Stimulated activated CD8-positive, alpha-beta memory T cell treated with anti-CD3 and anti-CD28 coated beads, Interleukin-4, amount 100 ng/mL, for 48 hours (primary cell): ENCODE measurements around the gene ZNF385B.
A peak's percentile ranks its signal among the peaks of the same experiment; 100 is the strongest.

Experiments used
- DNase-seq: peaks from one replicate; pipeline ENCODE4 v3.0.0-alpha.2; 2020

ZNF385B gene

DNA sequence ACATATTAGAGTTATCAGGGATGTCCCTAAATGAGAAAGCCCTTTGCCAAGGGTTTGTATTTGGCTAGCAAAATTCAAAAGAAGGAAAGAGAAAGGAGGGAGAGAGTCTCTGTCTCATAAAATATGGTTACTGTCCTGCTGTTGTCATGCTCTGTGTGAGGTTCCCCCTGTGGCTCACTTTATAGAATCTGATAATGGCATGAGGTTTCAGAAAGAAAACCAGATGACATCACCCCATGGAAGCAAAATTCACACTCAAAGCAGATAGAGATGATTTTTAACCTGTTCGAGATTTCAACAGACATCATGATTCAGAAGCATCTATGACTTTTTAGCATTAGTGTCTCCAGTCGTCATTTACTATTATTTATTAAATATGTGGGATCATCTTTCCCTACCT, 431.8 kb downstream of the ZNF385B start:
- no peak for DNase-seq

DNA sequence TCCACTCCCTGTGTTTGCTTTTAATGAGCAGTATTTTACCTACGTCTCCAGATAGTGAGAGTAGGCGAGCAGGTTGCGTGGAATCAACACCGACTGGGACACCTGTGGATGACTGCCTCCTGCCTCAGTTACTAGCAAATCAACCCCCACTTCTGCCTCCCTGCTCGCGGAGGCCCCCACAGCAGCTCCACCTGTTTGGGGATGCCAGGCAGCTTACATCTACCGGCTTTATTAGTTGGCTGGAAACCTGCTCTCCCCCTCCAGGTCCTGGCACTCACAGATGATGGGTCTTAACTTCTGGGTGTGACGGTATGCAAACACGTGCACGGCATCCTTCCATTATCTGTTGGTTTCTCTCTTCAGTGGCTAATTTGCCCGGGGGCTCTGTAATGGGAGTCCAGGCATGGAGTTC, 432.3 kb downstream of the ZNF385B start:
- DNase-seq = no peak

DNA sequence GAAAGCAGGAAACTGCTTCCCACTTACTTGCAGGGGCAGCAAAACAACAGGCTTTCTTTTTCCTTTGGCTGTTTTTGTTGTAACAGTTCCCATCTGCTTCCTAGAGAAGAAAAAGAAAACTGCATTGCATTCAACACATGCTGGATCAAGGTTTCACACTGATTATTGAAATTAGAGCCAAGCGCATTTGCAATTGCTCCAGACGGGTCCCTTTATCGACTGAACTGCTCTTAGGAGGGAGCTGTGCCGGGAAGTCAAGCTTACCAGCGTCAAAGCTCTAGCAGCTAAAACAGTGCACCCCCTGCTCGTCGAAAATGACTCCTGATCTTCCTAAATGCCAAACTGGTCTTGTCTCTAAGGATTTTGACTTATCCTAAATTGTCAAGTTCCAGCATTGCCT, 432.8 kb downstream of the ZNF385B start:
- DNase-seq = no peak

DNA sequence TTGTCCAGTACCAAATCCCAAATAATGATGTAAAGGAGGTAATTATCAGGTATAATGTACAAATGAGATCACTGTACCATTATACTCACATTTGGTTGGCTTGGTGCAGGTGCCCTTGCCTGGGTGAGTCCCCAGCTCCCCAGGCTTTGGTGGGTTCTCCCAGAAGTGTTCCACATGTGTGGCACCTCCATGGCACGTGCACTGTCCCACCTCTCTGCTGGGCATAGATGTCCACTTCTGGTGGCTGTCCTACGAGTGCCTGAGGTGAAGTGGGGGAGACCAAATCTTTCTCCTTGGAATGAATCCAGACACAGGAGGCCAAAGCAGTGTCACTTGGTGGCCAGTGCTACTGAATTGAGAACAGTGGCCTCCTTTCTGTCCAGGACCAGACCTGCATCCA, 434.3 kb downstream of the ZNF385B start:
- no peak for DNase-seq

DNA sequence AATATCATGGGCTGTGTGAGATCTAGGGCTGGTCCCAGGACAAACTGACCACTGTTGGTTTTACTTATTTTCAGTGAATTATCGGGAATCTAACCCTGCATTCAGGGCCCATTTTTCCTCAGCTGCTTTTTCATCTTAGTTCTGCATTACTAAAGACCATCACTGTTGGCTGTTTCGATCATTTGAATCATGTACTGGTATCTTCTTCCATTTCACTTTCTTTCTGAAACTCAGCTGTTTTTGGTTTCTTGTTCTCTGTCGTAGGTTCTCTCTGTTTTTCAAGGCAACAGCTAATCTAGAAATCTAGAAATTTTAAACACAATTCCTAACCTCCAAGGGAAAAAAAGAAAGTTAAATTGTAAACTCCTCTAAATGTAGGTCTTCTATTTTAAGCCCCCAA, 436.8 kb downstream of the ZNF385B start:
- no peak for DNase-seq

DNA sequence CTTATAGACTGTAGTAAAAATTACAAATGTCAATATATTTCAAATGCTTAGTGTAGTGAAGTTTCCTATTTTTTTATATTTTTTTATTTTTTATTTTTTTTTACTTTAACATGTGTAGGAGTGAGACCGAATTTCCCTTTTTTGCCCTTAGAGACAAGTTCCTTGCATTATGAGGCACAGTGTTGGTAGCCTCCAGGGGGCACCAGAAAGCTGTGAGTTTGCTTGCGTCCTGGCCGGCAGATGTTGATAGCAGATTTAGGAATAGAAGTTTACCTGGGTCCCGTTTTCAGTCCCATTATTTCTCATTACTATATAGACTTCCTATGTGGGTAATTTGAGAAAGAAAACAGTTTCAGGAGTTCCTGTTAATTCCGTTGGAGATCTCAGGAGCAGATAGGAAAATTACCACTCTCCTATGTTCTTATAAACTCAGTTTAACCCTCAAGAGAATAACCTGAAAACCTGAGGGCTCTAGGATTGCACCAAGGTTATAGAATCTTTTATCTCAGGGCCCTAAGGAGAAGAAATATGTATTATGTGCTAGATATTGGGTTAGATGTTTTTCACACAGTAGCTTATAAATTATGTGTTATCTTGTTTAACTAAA, 439.3 kb downstream of the ZNF385B start:
- peak; percentile 71 for DNase-seq

DNA sequence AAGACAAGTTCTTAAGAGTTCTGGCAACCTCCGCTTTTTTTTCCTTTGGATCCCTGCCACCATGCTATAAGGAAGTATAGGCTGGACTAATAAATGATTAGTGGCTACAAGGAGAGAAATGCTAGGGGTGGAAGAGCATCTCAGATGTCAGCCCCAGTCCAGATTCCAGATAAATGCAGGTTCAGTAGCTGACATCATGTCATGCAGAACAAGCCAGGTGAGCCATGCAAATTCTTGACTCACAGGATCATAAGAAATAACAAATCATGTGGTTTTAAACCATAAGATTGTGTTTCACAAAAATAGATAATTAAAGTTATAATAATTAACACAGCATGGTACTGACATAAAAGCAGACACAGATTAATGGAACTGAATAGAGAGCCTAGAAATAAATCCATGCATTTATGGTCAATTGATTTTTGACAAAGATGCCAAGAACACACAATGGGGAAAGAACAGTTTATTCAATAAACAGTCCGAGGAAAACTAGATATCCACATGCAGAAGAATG, 443.9 kb downstream of the ZNF385B start:
- no peak for DNase-seq

DNA sequence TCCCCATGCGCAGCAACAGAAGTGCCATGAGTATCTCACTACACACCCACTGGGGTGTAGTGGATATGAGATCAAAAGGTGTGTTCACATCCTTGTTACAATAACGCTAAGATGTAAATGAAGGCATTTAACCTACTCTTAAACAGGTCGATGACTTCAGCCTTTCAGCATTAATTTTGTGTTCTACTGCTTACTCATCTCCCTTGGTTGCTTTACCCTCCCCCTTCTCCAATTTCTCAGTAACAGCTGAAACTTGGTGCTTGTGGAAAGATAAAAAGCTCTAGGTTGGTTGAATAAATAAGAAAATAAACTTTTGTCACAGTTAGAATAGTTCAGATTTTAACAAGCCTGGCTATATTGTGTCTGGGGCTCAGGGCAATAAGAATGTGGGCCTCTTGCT, 449.3 kb downstream of the ZNF385B start:
- no peak for DNase-seq

DNA sequence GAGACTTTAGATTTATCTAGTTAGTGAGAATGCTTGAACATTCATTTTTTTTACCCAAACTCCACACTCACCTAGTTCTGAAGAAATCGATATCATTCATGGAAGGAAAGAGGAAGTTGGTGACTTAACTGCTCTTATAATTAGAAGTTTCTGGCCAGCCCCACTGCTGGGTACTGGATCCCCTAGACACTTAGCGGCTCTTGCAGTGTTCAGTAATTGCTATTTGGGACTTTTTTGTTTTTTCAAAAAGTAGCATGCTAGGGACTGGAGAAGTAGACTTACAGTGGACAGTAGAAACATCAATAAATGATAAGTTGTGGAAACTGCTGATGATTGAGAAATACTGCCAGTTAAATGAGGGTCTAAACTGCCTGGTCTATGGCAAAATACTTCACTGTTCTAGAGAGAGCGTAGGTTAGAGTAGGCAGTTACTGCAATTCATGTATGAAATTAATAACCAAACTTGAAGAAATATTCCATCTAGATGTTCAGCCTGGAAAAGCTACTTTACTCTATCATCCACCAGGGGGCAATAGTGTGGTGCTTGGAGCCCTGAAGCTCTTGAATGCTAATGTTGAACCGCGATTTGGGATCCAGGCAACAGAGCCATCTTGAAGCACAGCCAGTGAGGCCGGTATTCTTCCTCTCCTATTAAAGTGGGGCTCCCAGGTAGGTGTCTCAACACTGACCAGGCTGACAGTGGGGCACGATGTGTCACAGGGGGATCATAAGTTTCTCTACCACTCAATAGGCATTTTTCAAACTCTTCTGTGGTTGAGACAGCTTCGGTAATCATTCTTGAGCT, 450.7 kb downstream of the ZNF385B start:
- peak; percentile 31 for DNase-seq

DNA sequence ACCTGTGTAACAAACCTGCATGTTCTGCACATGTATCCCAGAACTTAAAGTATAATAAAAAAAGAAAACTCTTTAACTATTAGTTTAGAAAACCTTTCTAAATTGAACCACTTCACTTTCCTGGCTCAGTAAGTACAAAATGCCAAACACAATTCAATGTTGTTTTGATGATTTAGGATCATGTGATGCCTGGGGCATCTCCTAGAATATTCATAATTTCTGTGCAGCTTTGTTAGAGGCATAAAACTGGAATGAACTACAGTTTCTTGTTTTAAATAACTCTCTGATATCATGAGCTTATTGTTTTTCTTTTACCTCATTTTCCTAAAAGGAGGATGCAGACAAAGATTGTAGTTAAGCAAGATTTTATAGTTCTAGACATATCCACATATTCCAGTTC, 457.8 kb downstream of the ZNF385B start:
- DNase-seq = no peak

DNA sequence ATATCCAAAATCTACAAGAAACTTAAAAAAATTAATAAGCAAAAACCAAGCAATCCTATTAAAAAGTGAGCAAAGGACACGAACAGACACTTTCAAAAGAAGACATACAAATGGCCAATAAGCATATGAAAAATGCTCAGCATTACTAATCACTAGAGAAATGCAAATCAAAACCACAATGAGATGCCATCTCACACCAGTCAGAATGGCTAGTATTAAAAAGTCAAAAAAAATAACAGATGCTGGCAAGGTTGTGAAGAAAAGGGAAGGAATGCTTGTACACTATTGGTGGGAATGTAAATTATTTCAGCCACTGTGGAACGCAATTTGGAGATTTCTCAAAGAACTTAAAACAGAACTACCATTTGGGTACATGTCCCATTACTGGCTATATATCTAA, 467.9 kb downstream of the ZNF385B start:
- no peak for DNase-seq
